ENCODE results near the gene ITPR3.

GRCh38 chr6:33668914-33669313 lies 47.8 kb downstream of the ITPR3 start:
- TF ChIP-seq, protein P1, sequence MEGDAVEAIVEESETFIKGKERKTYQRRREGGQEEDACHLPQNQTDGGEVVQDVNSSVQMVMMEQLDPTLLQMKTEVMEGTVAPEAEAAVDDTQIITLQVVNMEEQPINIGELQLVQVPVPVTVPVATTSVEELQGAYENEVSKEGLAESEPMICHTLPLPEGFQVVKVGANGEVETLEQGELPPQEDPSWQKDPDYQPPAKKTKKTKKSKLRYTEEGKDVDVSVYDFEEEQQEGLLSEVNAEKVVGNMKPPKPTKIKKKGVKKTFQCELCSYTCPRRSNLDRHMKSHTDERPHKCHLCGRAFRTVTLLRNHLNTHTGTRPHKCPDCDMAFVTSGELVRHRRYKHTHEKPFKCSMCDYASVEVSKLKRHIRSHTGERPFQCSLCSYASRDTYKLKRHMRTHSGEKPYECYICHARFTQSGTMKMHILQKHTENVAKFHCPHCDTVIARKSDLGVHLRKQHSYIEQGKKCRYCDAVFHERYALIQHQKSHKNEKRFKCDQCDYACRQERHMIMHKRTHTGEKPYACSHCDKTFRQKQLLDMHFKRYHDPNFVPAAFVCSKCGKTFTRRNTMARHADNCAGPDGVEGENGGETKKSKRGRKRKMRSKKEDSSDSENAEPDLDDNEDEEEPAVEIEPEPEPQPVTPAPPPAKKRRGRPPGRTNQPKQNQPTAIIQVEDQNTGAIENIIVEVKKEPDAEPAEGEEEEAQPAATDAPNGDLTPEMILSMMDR (IDR thresholded peaks at IDR 0.05): no peak
- TF ChIP-seq POLR2A (IDR thresholded peaks at IDR 0.05) (no peak), POLR2AphosphoS5 (IDR thresholded peaks at IDR 0.05) (no peak), EP300 (IDR thresholded peaks at IDR 0.05) (no peak)

All from suprapubic skin (tissue), 4 donors.